Lung (tissue), 12 donors: ENCODE results near the gene UNC80. TPM values are rescaled to one million over a fixed set of nuclear protein-coding genes. Genes with fewer than 3 reads are reported as not detected.

Source experiments
- ATAC-seq: fragments of 200-7000 bp; cut with Tn5 transposase; one replicate; pipeline ENCODE4 v1.9.1; 2020; ENCODE audit warnings: moderate number of reproducible peaks; ENCODE audit not compliant: insufficient read depth, low FRiP score
- DNase-seq, 3 donors: peaks; one replicate each; pipeline ENCODE4 v3.0.0-alpha.2; 2013 to 2017
- H3K27ac ChIP-seq, 2 donors: one replicate each; pipeline ENCODE4 v1.5.1; 2013; ENCODE audit warnings: mild to moderate bottlenecking in 2 of 2, moderate library complexity in 2 of 2, control low read depth in 1 of 2, inconsistent platforms in 1 of 2, low read depth in 1 of 2, low read length in 1 of 2
- H3K27me3 ChIP-seq, 3 donors: one replicate each; pipeline ENCODE4 v1.5.1; 2013; ENCODE audit warnings: low read length in 2 of 3; ENCODE audit not compliant: control insufficient read depth in 3 of 3, insufficient read depth in 3 of 3
- H3K36me3 ChIP-seq, 4 donors: one replicate each; pipeline ENCODE4 v1.5.1; 2013; ENCODE audit warnings: low read length in 4 of 4, mild to moderate bottlenecking in 1 of 4, moderate library complexity in 1 of 4; ENCODE audit not compliant: control insufficient read depth in 4 of 4, insufficient read depth in 4 of 4
- H3K4me1 ChIP-seq, 5 donors: one replicate each; pipeline ENCODE4 v1.5.1; 2013; ENCODE audit warnings: low read length in 5 of 5, mild to moderate bottlenecking in 2 of 5, moderate library complexity in 1 of 5; ENCODE audit not compliant: control insufficient read depth in 5 of 5, insufficient read depth in 5 of 5
- H3K4me3 ChIP-seq: one replicate; pipeline ENCODE4 v1.5.1; 2013; ENCODE audit warnings: mild to moderate bottlenecking, control low read depth, moderate library complexity
- H3K9ac ChIP-seq, 2 donors: one replicate each; pipeline ENCODE4 v1.5.1; 2013; ENCODE audit warnings: low read length in 2 of 2, control low read depth in 1 of 2; ENCODE audit not compliant: insufficient read depth in 1 of 2
- H3K9me3 ChIP-seq, 4 donors: one replicate each; pipeline ENCODE4 v1.5.1; 2013; ENCODE audit warnings: low read length in 3 of 4, mild to moderate bottlenecking in 1 of 4, moderate library complexity in 1 of 4; ENCODE audit not compliant: control insufficient read depth in 4 of 4, insufficient read depth in 3 of 4
- WGBS, 2 donors: extraction: QIAGEN DNeasy Blood & Tissue Kit; methylation state at CpG; one replicate each; pipeline ENCODE4 v1.1.7; 2013; 5-methylcytosine and 5-hydroxymethylcytosine counted together
- polyA plus RNA-seq, 2 donors: library from polyadenylated mRNA; stranded (reverse); fragments of 200-250 nt; gene quantifications; one replicate each; pipeline ENCODE4 v1.2.1, GENCODE V29; 2013
- total RNA-seq, 2 donors: library from RNA; depleted of rRNA in 1 of 2; stranded (reverse); fragments of >200 nt in 1 of 2; gene quantifications; one replicate each; pipeline ENCODE4 v1.2.1, GENCODE V29; 2014 to 2021
- TF ChIP-seq, protein P1 (sequence below): IDR thresholded peaks from 2 replicates; pipeline ENCODE4 v1.5.1; 2012; ENCODE audit warnings: mild to moderate bottlenecking; ENCODE audit errors: control extremely low read depth, extremely low read depth
- donor health status: control.
- donor health status: control.
- donor health status: Bipolar disorder and iron deficiency.
- donor health status: healthy.
- donor health status: DM: yes; HTN: yes; CAD: no.

The UNC80 gene
- total and polyA plus RNA-seq, 4 donors: under 0.01 to 2.2 (median 0.03) TPM

DNA sequence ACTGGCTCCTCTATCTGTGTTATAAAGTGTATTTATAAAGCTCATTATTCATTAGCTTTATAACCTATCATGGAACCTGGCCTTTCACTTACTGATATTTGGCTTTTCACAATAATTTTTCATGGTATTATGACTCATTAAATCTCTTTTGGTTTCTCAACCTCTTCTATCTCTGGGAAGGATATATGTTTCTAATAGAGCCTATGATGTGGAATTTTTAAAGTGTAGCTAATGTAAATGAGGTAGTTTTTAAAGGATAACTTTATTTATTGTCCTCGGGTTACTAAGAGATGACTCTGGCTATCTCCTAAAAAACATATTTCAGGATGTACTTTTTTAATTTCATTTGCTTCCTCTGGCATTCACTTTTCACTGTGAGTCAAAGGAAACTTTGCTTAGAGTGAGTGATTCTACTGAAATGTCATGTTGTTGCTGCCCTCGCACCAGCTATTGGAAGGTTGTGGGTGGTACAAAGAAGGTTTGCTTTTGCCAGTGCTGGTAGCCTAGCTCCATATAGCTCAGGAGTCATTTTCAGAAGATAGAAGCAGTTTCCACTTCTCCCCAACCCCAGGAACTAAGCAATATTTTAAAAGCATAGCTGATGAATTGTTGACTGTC is 145.6 kb downstream of the UNC80 start:
- WGBS, 2 donors: 85 to 87% methylated on average over 2 of the region's 2 CpGs
- no peak for ATAC-seq
- H3K9ac ChIP-seq: no peak overlapping the region
- TF ChIP-seq, protein P1, sequence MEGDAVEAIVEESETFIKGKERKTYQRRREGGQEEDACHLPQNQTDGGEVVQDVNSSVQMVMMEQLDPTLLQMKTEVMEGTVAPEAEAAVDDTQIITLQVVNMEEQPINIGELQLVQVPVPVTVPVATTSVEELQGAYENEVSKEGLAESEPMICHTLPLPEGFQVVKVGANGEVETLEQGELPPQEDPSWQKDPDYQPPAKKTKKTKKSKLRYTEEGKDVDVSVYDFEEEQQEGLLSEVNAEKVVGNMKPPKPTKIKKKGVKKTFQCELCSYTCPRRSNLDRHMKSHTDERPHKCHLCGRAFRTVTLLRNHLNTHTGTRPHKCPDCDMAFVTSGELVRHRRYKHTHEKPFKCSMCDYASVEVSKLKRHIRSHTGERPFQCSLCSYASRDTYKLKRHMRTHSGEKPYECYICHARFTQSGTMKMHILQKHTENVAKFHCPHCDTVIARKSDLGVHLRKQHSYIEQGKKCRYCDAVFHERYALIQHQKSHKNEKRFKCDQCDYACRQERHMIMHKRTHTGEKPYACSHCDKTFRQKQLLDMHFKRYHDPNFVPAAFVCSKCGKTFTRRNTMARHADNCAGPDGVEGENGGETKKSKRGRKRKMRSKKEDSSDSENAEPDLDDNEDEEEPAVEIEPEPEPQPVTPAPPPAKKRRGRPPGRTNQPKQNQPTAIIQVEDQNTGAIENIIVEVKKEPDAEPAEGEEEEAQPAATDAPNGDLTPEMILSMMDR: no peak
- H3K27me3 ChIP-seq: no peaks in the 10 kb centered on the region
- no peak overlapping the region for H3K4me3 ChIP-seq
- no peaks in the 10 kb centered on the region for H3K36me3 ChIP-seq
- no peaks in the 10 kb centered on the region for H3K4me1 ChIP-seq
- no peak overlapping the region for H3K27ac ChIP-seq
- H3K9me3 ChIP-seq: no peaks in the 10 kb centered on the region
- DNase-seq: no peak

DNA sequence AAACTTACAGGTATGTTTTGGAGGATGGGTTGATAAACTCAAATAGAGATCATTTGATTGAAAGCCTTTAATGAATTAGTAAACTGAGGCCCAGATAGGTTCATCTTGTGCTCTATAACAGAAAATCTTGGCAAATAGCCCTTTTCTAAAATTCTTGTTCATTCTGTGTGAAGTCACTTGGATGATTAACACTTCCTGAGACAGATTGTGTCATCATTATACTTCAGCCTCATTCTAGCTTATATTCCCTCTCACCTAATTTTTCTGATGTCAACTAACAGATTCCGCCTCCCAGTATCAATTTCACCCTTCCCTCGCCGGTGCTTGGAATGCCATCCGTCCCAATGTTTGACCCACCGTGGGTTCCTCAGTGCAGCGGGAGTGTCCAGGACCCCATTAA is 146.6 kb downstream of the UNC80 start:
- H3K27ac ChIP-seq: no peak overlapping the region
- DNase-seq (no peak), ATAC-seq (no peak)
- 88% methylated on average over 6 of the region's 6 CpGs for WGBS, 2 donors
- H3K36me3 ChIP-seq: no peaks in the 10 kb centered on the region
- TF ChIP-seq, protein P1: no peak
- H3K9ac ChIP-seq: no peak overlapping the region
- H3K4me3 ChIP-seq: no peak overlapping the region
- no peaks in the 10 kb centered on the region for H3K9me3 ChIP-seq
- H3K4me1 ChIP-seq: no peaks in the 10 kb centered on the region
- no peaks in the 10 kb centered on the region for H3K27me3 ChIP-seq

DNA sequence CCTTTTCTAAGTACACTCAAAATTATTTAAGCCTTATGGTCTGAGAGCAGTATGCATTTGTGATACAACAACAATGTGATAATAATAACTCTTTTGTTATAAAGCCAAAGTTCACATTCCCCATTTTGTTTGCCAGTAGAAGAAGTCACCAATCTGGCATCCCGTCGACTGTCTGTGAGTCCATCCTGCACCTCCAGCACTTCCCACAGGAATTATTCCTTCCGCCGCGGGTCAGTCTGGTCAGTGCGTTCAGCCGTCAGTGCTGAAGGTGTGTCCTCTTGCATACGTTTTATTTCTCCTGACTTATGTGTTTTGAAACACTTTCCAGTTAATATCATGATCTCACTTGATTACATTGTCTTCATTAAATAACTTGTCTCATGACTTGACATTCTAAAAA is 150.5 kb downstream of the UNC80 start:
- H3K36me3 ChIP-seq: no peaks in the 10 kb centered on the region
- no peak overlapping the region for H3K27ac ChIP-seq
- no peaks in the 10 kb centered on the region for H3K9me3 ChIP-seq
- TF ChIP-seq, protein P1: no peak
- ATAC-seq (no peak), DNase-seq (no peak)
- H3K4me3 ChIP-seq: no peak overlapping the region
- no peaks in the 10 kb centered on the region for H3K27me3 ChIP-seq
- H3K9ac ChIP-seq: no peak overlapping the region
- H3K4me1 ChIP-seq: no peaks in the 10 kb centered on the region
- 76 to 84% methylated on average over 8 of the region's 8 CpGs for WGBS, 2 donors

DNA sequence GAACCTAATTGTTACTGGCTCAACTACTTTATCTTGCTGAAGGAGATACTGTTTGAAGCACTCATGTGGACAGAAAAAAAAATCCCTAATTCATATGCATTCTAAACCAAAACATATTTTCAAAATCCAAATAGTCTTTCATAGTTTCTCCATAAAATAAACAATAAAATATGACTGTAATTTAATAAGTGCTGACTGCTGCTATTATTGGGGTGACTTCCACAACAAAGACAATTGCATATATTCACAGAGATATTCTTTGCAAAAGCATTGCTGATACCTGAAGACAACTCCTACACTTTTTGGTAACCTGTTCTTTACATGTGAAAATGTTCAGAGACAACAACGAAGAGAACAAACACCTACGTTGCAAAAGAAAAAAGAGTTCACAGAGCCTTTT is 157.7 kb downstream of the UNC80 start:
- Histone ChIP-seq H3K9ac (no peak overlapping the region), H3K27me3 (no peaks in the 10 kb centered on the region), H3K9me3 (no peaks in the 10 kb centered on the region), H3K4me3 (no peak overlapping the region), H3K4me1 (peaks cover 0 to 8% (median 2%) of the 10 kb centered on the region in 5 donors), H3K36me3 (no peaks in the 10 kb centered on the region), H3K27ac (no peak overlapping the region)
- WGBS, 2 donors: 80 to 88% methylated on average over 2 of the region's 2 CpGs
- no peak for DNase-seq
- no peak for ATAC-seq
- TF ChIP-seq, protein P1: no peak
